Pancreas (tissue), 10 donors: Measurements from ENCODE around the gene CCR6. TPM values are rescaled to one million over a fixed set of nuclear protein-coding genes. Genes with fewer than 3 reads are reported as not detected.

Experiments used
- ATAC-seq, 4 donors: fragments of 200-7000 bp; cut with Tn5 transposase; one replicate each; pipeline versions ENCODE4 v1.8.0 to v1.9.1; 2020; ENCODE audit warnings: mild to moderate bottlenecking in 4 of 4, moderate library complexity in 4 of 4
- DNase-seq, 6 donors: peaks; one replicate each; pipeline ENCODE4 v3.0.0-alpha.2; 2020
- FAIRE-seq: peaks from 2 replicates; lab custom pipeline; 2012; peaks lifted over from hg19 to GRCh38; lab: Jason Lieb, UNC
- H3K27ac ChIP-seq, 4 donors: fragments of 200-600 bp; sonication (generic); 1 replicate in 3 of 4; 2 replicates in 1 of 4; pipeline versions ENCODE4 v1.5.0 to v1.8.0; 2020
- H3K27me3 ChIP-seq, 4 donors: fragments of 200-600 bp; one replicate each; pipeline ENCODE4 v1.8.0; 2021
- H3K36me3 ChIP-seq, 3 donors: fragments of 200-600 bp; sonication (generic) in 1 of 3; one replicate each; pipeline versions ENCODE4 v1.5.0 to v1.8.0; 2020 to 2021
- H3K4me1 ChIP-seq, 3 donors: fragments of 200-600 bp; one replicate each; pipeline ENCODE4 v1.8.0; 2021
- H3K4me3 ChIP-seq, 4 donors: fragments of 200-600 bp; sonication (generic) in 2 of 4; one replicate each; pipeline versions ENCODE4 v1.5.0 to v1.8.0; 2020 to 2021
- H3K9me3 ChIP-seq, 4 donors: fragments of 200-600 bp; one replicate each; pipeline ENCODE4 v1.8.0; 2021
- WGBS, 2 donors: extraction: QIAGEN DNeasy Blood & Tissue Kit; methylation state at CpG; one replicate each; pipeline ENCODE4 v1.1.7; 2013; 5-methylcytosine and 5-hydroxymethylcytosine counted together
- intact Hi-C, 3 donors: fragments of 100-400 bp; cut with DNase I; formaldehyde crosslinking; loops; one replicate each; pipeline versions ENCODE4 v1.11.1 to v1.14.2; 2022
- polyA plus RNA-seq, 2 donors: library from polyadenylated mRNA; stranded (reverse); fragments of 200-250 nt; gene quantifications; one replicate each; pipeline ENCODE4 v1.2.3, GENCODE V29; 2013
- total RNA-seq, 6 donors: library from RNA; stranded (reverse); fragmentation: NEBNext Ultra II Directional in 4 of 6; extraction: Animal tissue kit (Norgen Biotek cat#: 25700) in 4 of 6; gene quantifications; one replicate each; pipeline versions ENCODE4 v1.2.1 to v1.2.4, GENCODE V29; 2021 to 2023
- TF ChIP-seq, protein P1 (sequence below), 4 donors: fragments of 200-600 bp; sonication (generic) in 3 of 4; IDR thresholded peaks; one replicate each; pipeline versions ENCODE4 v1.5.0 to v1.8.0; 2021; ENCODE audit warnings: antibody characterized with exemption in 4 of 4
- donor health status: healthy with polysubstance abuse.
- donor health status: DM: no; HTN: no; CAD: no; lungs with moderate emphysema.
- donor health status: DM: no; HTN: no; CAD: no.
- donor health status: control.
- donor health status: control.
- donor health status: Bipolar disorder and iron deficiency.
- donor health status: DM: yes; HTN: yes; CAD: no.
- donor health status: DM: no; HTN: no; CAD: no.
- donor health status: DM: no; HTN: no; CAD: no.
- donor health status: DM: yes; HTN: yes; CAD: no.

CCR6 gene
- total and polyA plus RNA-seq, 8 donors = 0.08 to 0.31 (median 0.21) TPM; not detected in 5

DNA sequence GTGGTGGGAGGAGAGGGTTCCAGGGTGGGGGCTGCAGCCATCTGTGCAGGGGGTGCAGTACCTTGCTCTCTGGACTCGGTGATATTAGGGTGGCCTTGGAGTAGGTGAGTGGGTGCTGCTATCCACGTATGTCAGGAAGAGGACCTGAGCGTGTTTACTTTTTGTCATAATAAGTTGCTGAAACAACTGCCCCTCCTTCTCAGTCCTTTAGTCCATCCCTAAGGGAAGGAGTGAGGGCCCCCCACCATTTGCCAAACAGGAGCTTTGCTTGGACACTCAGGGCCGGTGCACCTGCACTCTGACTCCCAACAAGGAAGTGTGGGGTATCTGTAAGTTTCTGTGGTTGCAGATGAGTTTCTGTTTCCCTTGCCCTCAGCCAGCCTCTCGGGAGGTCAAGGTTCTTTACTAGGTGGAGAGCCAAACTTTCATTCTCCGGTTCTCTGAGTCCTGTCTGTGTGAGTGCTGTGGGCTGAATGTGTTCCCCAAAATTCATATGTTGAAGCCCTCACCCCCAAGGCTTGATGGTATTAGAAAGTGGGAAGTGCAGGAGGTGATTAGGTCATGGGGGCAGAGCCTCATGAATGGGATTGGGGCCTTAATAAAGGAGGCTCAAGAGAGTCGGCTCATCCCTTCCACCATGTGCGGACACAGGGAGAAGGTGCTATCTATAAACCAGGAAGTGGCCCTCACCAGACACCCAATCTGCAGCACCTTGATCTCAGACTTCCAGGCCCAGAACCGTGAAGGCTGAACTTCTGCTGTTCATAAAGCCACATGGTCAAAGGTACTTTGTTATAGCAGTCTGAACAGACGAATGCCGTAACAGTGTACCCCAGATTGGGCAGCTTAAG, 19.6 kb upstream of the CCR6 start:
- H3K27me3 ChIP-seq = no peaks in the 10 kb centered on the region
- DNase-seq (no peak), ATAC-seq (no peak), FAIRE-seq (no peak)
- H3K9me3 ChIP-seq = no peaks in the 10 kb centered on the region
- no peak overlapping the region for H3K27ac ChIP-seq
- no peak overlapping the region for H3K4me3 ChIP-seq
- WGBS, 2 donors = 81 to 86% methylated on average over 11 of the region's 11 CpGs
- H3K4me1 ChIP-seq = no peaks in the 10 kb centered on the region
- intact Hi-C loops = no loop called here
- H3K36me3 ChIP-seq = no peaks in the 10 kb centered on the region
- TF ChIP-seq, protein P1, sequence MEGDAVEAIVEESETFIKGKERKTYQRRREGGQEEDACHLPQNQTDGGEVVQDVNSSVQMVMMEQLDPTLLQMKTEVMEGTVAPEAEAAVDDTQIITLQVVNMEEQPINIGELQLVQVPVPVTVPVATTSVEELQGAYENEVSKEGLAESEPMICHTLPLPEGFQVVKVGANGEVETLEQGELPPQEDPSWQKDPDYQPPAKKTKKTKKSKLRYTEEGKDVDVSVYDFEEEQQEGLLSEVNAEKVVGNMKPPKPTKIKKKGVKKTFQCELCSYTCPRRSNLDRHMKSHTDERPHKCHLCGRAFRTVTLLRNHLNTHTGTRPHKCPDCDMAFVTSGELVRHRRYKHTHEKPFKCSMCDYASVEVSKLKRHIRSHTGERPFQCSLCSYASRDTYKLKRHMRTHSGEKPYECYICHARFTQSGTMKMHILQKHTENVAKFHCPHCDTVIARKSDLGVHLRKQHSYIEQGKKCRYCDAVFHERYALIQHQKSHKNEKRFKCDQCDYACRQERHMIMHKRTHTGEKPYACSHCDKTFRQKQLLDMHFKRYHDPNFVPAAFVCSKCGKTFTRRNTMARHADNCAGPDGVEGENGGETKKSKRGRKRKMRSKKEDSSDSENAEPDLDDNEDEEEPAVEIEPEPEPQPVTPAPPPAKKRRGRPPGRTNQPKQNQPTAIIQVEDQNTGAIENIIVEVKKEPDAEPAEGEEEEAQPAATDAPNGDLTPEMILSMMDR (IDR thresholded peaks at IDR 0.05) = no peak

DNA sequence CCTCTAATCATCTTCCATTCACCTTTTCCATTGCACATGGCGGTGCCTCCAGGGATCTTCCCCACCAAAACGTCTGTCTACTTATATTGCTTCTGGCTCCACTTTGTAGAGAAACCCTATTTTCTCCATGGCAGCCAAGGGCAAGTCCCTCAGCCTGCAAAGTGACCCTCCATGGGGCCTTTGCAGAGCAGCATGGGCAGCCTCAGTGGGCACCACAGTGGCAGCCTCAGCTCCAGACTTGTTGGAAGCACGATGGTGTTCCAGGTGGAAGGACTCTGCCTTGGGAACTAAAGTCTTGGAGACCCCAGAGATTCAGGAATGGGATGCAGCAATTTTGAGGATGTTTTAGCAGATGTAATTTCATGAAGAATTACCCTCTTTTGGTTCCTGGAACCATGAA, 18.5 kb upstream of the CCR6 start:
- no peaks in the 10 kb centered on the region for H3K36me3 ChIP-seq
- no peaks in the 10 kb centered on the region for H3K4me1 ChIP-seq
- no peak overlapping the region for H3K27ac ChIP-seq
- DNase-seq (no peak), ATAC-seq (no peak), FAIRE-seq (no peak)
- no peaks in the 10 kb centered on the region for H3K9me3 ChIP-seq
- TF ChIP-seq, protein P1 (IDR thresholded peaks at IDR 0.05) = no peak
- intact Hi-C loops = no loop called here
- no peak overlapping the region for H3K4me3 ChIP-seq
- no peaks in the 10 kb centered on the region for H3K27me3 ChIP-seq
- WGBS, 2 donors = 83 to 84% methylated on average over 3 of the region's 3 CpGs

DNA sequence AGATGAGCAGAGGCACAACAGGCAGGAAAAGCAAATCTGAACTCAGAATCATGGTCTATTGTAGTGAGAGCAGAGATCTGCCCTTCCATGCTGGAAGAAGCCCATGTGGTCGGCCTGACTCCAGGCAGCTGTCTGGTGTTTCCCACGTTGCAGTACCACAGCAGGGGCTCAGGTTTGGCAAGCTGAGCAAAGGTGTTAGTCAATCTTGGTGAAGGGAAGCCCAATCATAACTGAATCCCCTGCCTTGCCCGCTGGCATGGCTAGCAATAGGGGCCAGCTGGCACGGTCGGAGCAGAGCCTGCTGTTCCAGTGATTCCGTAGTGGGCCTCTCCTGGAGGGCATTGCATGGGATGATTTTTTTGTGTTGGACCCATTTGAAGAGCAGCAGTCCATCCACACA, 17.8 kb upstream of the CCR6 start:
- TF ChIP-seq, protein P1 (IDR thresholded peaks at IDR 0.05) = no peak
- Histone ChIP-seq H3K4me3 (no peak overlapping the region), H3K27me3 (no peaks in the 10 kb centered on the region), H3K27ac (no peak overlapping the region), H3K9me3 (no peaks in the 10 kb centered on the region), H3K36me3 (no peaks in the 10 kb centered on the region), H3K4me1 (no peaks in the 10 kb centered on the region)
- WGBS, 2 donors = 82 to 91% methylated on average over 6 of the region's 6 CpGs
- FAIRE-seq (no peak), DNase-seq (no peak), ATAC-seq (no peak)
- intact Hi-C loops = no loop called here

DNA sequence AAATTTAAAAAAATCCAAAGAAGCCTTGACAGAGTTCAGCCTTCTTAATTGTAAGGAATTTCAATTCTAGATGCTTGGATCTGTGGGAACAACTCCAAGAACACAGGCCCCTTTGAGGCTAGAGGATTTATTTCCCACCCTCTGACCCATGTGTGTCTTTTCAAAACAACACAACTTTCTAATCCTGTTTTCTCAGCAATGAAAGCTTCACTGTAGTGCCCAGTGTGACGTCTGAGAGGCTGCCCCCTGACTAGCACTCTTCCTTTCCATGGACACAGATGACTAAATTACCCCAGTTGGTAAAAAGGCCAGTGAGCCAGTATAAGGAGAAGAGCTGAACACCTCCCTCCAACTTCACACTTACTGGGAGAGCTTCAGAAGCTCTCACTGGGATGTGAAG, 16.5 kb upstream of the CCR6 start:
- FAIRE-seq = no peak
- H3K4me3 ChIP-seq = no peak overlapping the region
- H3K27ac ChIP-seq = no peak overlapping the region
- no peaks in the 10 kb centered on the region for H3K4me1 ChIP-seq
- no peak for DNase-seq
- TF ChIP-seq, protein P1 (IDR thresholded peaks at IDR 0.05) = no peak
- H3K9me3 ChIP-seq = no peaks in the 10 kb centered on the region
- intact Hi-C loops = no loop called here
- WGBS, 2 donors = 52 to 84% methylated on average over 1 of the region's 1 CpG
- H3K27me3 ChIP-seq = no peaks in the 10 kb centered on the region
- no peaks in the 10 kb centered on the region for H3K36me3 ChIP-seq
- ATAC-seq = no peak

DNA sequence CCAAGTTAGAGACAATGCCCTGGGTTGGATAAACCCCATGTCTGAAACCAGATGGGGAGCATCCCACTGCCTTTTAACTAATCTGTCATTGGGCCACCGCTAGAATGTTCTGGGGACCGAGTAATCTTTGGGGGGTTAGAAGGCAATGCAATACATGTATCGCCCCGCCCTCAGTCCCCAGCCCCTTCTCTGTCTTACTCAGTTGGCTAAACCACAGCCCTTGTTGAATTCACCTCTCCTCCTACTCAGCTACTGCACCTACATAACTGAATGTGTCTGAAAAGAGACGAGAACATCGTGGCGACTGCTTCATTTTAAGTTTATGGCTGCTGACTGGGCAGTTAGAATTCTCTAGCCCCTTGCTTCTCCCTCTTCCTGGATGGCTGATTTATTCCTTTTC, 15.1 kb upstream of the CCR6 start:
- H3K4me3 ChIP-seq = no peak overlapping the region
- 71 to 87% methylated on average over 7 of the region's 7 CpGs for WGBS, 2 donors
- ATAC-seq (no peak), DNase-seq (no peak), FAIRE-seq (no peak)
- intact Hi-C loops = no loop called here
- no peaks in the 10 kb centered on the region for H3K27me3 ChIP-seq
- no peaks in the 10 kb centered on the region for H3K36me3 ChIP-seq
- H3K27ac ChIP-seq = no peak overlapping the region
- TF ChIP-seq, protein P1 (IDR thresholded peaks at IDR 0.05) = no peak
- no peaks in the 10 kb centered on the region for H3K9me3 ChIP-seq
- no peaks in the 10 kb centered on the region for H3K4me1 ChIP-seq
